Measurements from ENCODE around the gene MAPK9.

MAPK9 gene

DNA sequence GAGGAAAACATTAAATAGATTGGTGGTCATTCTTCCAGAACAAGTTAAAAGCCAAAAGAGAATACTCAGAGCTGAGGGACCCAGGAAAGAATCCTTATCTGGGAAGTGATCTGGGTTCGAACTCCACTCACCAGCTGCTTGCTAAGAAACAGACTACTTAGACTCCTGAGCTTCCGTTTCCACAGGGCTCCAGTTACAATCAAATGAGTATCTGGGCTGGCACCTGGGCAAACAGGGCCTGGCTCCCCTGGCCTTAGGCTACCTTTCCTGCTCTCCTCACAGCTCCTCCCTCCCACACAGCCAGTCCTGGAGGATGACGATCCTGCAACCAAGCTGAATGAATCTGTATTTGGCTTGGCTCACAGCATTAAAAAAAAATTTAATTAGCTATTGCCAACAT, 2.5 kb downstream of the MAPK9 start:
- peaks cover 7% of the 10 kb centered on the region for H3K4me1 ChIP-seq (ENCODE audit: control insufficient read depth, insufficient read depth, low read length)
- no peaks in the 10 kb centered on the region for H3K36me3 ChIP-seq (ENCODE audit: control insufficient read depth, insufficient read depth, low read length)
- H3K9ac ChIP-seq (ENCODE audit: low read depth, low read length): no peak overlapping the region
- no peaks in the 10 kb centered on the region for H3K9me3 ChIP-seq (ENCODE audit: control insufficient read depth, insufficient read depth, low read length)
- no peaks in the 10 kb centered on the region for H3K27me3 ChIP-seq (ENCODE audit: control insufficient read depth, insufficient read depth, low read length)
- H3K4me3 ChIP-seq (ENCODE audit: low read depth, low read length): no peak overlapping the region

DNA sequence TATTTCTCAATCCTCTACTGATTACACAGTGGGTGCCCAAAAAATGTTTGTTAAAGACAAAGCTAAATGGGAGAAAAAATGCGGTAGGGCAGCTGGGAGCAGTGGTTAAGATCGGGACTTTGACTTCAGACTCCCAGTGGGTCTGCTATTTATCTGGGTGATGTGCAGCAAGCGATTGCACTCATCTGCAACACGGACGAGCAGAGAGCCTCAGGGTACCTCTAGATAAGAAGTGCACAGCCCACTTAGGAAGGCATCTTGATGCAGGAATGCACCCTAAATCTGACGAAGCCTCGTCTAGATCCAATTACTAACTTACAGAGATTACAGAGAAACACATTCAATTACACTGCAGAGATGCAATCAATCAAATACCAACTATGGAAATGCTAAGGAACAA, 4.0 kb downstream of the MAPK9 start:
- H3K36me3 ChIP-seq (ENCODE audit: control insufficient read depth, insufficient read depth, low read length): peaks cover 2% of the 10 kb centered on the region
- H3K27me3 ChIP-seq (ENCODE audit: control insufficient read depth, insufficient read depth, low read length): no peaks in the 10 kb centered on the region
- no peak overlapping the region for H3K4me3 ChIP-seq (ENCODE audit: low read depth, low read length)
- no peak overlapping the region for H3K9ac ChIP-seq (ENCODE audit: low read depth, low read length)
- H3K9me3 ChIP-seq (ENCODE audit: control insufficient read depth, insufficient read depth, low read length): no peaks in the 10 kb centered on the region
- H3K4me1 ChIP-seq (ENCODE audit: control insufficient read depth, insufficient read depth, low read length): peaks cover 10% of the 10 kb centered on the region

DNA sequence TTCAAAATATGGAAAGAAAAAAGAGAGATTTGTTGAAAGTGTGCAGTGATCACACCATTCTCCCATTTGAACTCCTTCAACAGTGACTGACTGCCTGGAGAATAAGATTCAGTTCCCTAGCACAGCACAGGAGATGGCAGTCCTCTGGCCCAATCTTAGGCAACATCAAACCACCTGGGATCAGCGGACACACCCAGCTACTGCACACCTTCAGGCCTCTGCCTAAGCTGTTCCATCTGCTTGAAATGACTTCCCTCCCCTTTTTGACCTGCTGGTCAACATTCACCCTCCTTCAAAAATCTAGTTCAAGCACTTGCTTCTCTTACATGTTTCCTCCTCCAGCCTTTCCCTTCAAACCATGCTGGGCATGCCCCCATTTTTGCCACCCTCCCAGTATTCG, 4.5 kb downstream of the MAPK9 start:
- no peaks in the 10 kb centered on the region for H3K9me3 ChIP-seq (ENCODE audit: control insufficient read depth, insufficient read depth, low read length)

DNA sequence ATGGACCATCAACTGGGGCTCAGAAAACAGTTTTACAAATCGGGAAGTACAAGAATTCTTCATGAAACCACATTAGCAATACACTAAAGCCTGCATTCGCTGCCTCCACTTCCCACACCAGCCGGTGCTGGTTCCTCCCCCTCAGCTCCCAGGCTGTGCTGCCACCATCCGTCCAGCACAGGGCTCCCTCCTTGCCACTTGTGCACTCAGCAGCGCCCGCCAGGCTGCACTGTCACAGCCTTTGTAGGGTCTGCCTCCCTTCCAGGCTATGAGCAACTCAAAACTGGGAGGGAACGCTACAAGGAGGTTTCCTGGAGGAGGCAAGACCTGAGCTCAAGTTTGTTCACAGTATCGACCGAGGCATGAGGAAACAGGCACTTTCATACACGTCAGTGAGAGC, 7.7 kb downstream of the MAPK9 start:
- Histone ChIP-seq H3K4me3 (ENCODE audit: low read depth, low read length) (no peak overlapping the region), H3K27me3 (ENCODE audit: control insufficient read depth, insufficient read depth, low read length) (no peaks in the 10 kb centered on the region), H3K9ac (ENCODE audit: low read depth, low read length) (no peak overlapping the region), H3K36me3 (ENCODE audit: control insufficient read depth, insufficient read depth, low read length) (peaks cover 15% of the 10 kb centered on the region), H3K9me3 (ENCODE audit: control insufficient read depth, insufficient read depth, low read length) (no peaks in the 10 kb centered on the region), H3K4me1 (ENCODE audit: control insufficient read depth, insufficient read depth, low read length) (peaks cover 6% of the 10 kb centered on the region)

More for the DNA sequence above, 4.5 kb downstream of the MAPK9 start:
- Histone ChIP-seq H3K9ac (ENCODE audit: low read depth, low read length) (no peak overlapping the region), H3K4me1 (ENCODE audit: control insufficient read depth, insufficient read depth, low read length) (peaks cover 10% of the 10 kb centered on the region), H3K27me3 (ENCODE audit: control insufficient read depth, insufficient read depth, low read length) (no peaks in the 10 kb centered on the region), H3K36me3 (ENCODE audit: control insufficient read depth, insufficient read depth, low read length) (peaks cover 4% of the 10 kb centered on the region), H3K4me3 (ENCODE audit: low read depth, low read length) (no peak overlapping the region)

DNA sequence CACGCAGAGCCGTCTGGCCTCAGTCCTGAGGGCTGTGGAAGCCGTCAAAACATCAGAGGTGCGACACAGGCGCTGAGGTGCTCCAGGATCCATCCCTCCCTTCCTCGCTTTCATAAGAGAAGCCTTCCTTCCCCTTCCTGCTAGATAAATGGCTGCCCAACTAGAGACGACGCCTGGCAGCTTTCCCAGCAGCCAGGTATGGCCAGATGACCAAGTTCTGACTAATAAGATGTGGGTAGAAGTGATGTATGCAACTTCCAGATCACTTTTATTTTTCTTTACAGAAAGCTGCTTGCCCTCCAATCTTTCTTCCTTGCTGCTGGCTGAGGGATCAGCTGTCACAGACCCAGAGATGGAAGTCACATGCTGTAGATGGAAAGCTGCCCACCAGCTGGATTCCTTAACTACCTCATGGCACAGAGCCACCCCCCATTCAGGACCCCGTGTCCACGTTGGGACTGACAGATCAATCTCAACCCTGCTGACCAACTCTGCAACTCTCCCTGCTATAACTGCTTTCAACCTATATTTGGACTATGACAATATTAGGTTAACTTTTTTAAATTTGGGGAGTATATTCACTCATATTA, 8.8 kb downstream of the MAPK9 start:
- H3K36me3 ChIP-seq (ENCODE audit: control insufficient read depth, insufficient read depth, low read length): peaks cover 15% of the 10 kb centered on the region

DNA sequence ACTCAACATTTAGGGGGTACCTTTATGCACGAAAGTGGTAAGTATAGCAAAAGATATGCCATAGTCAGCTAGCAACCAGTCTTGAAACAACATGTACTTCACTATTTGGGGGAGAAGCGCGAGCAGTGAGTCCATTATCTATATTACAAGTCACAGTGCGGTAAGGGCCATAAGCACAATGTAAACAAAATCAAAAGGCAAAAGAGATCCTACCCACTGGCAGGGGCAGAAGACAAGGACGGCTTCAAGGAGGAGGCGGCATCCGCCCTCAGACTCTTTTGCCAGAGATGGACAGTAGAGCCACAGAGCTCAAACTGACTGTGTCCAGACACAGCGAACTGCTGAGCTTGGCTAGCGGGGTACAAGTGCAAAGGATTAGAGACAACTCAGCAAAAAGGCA, 9.6 kb downstream of the MAPK9 start:
- Histone ChIP-seq H3K9me3 (ENCODE audit: control insufficient read depth, insufficient read depth, low read length) (no peaks in the 10 kb centered on the region), H3K9ac (ENCODE audit: low read depth, low read length) (no peak overlapping the region), H3K4me1 (ENCODE audit: control insufficient read depth, insufficient read depth, low read length) (peaks cover 4% of the 10 kb centered on the region), H3K27me3 (ENCODE audit: control insufficient read depth, insufficient read depth, low read length) (no peaks in the 10 kb centered on the region), H3K36me3 (ENCODE audit: control insufficient read depth, insufficient read depth, low read length) (peaks cover 15% of the 10 kb centered on the region), H3K4me3 (ENCODE audit: low read depth, low read length) (no peak overlapping the region)

More for the DNA sequence above, 8.8 kb downstream of the MAPK9 start:
- Histone ChIP-seq H3K9ac (ENCODE audit: low read depth, low read length) (no peak overlapping the region), H3K4me3 (ENCODE audit: low read depth, low read length) (no peak overlapping the region), H3K9me3 (ENCODE audit: control insufficient read depth, insufficient read depth, low read length) (no peaks in the 10 kb centered on the region), H3K27me3 (ENCODE audit: control insufficient read depth, insufficient read depth, low read length) (no peaks in the 10 kb centered on the region), H3K4me1 (ENCODE audit: control insufficient read depth, insufficient read depth, low read length) (peaks cover 6% of the 10 kb centered on the region)

DNA sequence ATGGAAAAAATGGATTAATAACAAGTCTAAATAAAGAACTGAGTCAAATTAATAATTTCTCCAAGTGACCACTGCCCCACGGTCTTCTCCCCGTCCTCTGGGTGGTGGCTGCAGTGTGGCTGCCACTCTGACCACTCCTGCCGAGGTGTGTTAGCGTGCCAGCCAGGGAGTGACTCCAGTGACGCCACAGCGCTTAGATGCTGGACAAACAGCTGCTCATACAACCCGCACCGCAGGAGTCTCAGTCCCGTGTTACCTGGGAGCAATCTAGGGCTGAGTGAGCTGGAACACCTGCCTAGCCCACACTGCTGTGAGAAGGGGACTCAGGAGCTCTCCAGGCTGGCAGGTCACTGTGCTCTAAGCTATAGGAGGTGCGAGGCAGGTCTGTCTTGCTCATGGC, 10.2 kb downstream of the MAPK9 start:
- Histone ChIP-seq H3K4me1 (ENCODE audit: control insufficient read depth, insufficient read depth, low read length) (peaks cover 4% of the 10 kb centered on the region), H3K4me3 (ENCODE audit: low read depth, low read length) (no peak overlapping the region), H3K36me3 (ENCODE audit: control insufficient read depth, insufficient read depth, low read length) (peaks cover 19% of the 10 kb centered on the region), H3K9me3 (ENCODE audit: control insufficient read depth, insufficient read depth, low read length) (no peaks in the 10 kb centered on the region), H3K27me3 (ENCODE audit: control insufficient read depth, insufficient read depth, low read length) (no peaks in the 10 kb centered on the region), H3K9ac (ENCODE audit: low read depth, low read length) (no peak overlapping the region)

DNA sequence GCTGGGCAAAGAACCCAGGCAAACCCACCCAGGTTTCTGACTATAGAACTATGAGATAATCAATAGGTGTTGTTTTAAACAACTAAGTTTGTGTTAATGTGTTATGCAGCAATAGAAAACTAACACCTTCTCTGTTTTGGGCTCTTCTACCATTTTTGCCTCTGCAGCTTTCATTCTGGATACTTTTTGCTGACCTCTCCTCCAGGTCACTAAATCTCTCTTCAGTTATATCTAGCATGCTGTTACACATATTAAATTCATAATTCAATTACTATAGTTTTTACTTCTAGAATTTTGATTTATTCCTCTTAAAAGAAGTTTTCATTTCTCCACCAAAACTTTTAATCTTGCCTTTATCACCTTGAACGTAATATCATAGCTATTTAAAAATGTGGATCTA, 17.2 kb downstream of the MAPK9 start:
- Histone ChIP-seq H3K4me3 (ENCODE audit: low read depth, low read length) (no peak overlapping the region), H3K27me3 (ENCODE audit: control insufficient read depth, insufficient read depth, low read length) (no peaks in the 10 kb centered on the region), H3K9ac (ENCODE audit: low read depth, low read length) (no peak overlapping the region), H3K9me3 (ENCODE audit: control insufficient read depth, insufficient read depth, low read length) (no peaks in the 10 kb centered on the region), H3K4me1 (ENCODE audit: control insufficient read depth, insufficient read depth, low read length) (no peaks in the 10 kb centered on the region), H3K36me3 (ENCODE audit: control insufficient read depth, insufficient read depth, low read length) (peaks cover 8% of the 10 kb centered on the region)

DNA sequence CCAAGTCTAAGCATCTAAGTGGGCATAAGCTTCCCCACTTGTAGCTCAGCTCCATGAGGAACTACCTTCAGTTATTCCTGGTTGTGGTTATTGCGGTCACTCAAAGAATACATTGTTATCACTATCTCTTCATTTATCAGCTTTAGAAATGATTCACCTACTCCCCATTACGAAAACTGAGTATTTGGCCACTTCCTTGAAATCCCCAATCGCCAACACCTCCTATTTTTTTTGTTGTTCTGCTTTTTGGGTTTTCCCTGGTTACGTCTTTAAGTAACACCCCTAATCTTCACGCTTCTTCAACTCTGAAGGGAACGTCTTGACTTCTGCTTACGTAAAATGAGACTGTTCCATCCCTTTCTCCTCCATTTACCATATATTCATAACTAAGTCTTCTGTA, 20.7 kb downstream of the MAPK9 start:
- Histone ChIP-seq H3K4me1 (ENCODE audit: control insufficient read depth, insufficient read depth, low read length) (no peaks in the 10 kb centered on the region), H3K27me3 (ENCODE audit: control insufficient read depth, insufficient read depth, low read length) (no peaks in the 10 kb centered on the region), H3K9me3 (ENCODE audit: control insufficient read depth, insufficient read depth, low read length) (peaks cover 9% of the 10 kb centered on the region), H3K4me3 (ENCODE audit: low read depth, low read length) (no peak overlapping the region), H3K9ac (ENCODE audit: low read depth, low read length) (no peak overlapping the region), H3K36me3 (ENCODE audit: control insufficient read depth, insufficient read depth, low read length) (peaks cover 20% of the 10 kb centered on the region)

DNA sequence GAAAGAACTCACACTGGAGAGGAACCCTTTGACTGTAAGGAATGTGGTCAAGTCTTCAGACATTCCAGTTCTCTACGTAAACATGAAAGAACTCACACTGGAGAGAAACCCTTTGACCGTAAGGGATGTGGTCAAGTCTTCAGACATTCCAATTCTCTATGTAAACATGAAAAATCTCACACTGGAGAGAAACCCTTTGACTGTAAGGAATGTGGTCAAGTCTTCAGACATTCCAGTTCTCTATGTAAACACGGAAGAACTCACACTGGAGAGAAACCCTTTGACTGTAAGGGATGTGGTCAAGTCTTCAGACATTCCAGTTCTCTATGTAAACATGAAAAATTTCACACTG, 32.6 kb downstream of the MAPK9 start:
- no peaks in the 10 kb centered on the region for H3K4me1 ChIP-seq (ENCODE audit: control insufficient read depth, insufficient read depth, low read length)
- H3K36me3 ChIP-seq (ENCODE audit: control insufficient read depth, insufficient read depth, low read length): peaks cover 36% of the 10 kb centered on the region
- H3K9ac ChIP-seq (ENCODE audit: low read depth, low read length): no peak overlapping the region
- H3K4me3 ChIP-seq (ENCODE audit: low read depth, low read length): no peak overlapping the region
- peaks cover 61% of the 10 kb centered on the region for H3K9me3 ChIP-seq (ENCODE audit: control insufficient read depth, insufficient read depth, low read length)
- no peaks in the 10 kb centered on the region for H3K27me3 ChIP-seq (ENCODE audit: control insufficient read depth, insufficient read depth, low read length)

DNA sequence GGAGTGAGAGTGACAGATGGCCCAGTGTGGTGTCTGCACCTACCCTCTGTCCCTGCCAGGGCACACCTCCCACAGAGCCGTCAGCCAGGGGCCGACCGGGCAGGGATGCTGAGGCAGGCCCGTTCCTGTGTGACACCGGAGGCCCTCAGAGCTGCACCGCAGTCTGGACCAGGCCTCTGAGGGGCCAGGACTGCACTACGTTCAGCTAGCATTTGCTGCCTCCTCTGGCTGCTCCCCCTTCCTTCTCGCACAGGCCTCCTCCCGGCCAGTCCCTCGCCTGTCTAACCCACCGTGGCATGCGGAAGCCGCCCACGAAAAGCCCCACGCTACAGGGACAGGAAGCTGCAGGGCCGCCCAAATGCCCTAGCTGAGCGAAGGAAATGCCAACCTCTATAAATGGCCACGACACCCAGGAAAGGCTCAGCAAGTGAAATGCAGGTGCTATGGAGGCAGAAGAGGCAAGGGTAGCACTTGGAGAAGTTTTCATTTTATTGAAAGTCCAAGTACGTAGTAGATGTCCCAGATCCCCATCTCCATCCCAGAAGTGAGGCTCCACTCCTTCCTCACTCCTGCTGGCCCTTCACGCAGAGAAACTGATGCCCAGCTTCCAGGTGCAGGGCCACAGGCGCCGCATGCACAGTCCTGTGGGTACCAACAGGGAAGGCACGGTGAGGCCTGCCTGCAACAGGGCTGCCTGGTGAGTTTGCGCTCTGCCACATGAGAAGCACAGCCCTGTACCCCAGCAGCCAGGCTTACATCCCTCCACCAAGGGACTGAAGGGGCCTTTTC, 38.7 kb downstream of the MAPK9 start:
- Histone ChIP-seq H3K36me3 (ENCODE audit: control insufficient read depth, insufficient read depth, low read length) (peaks cover 39% of the 10 kb centered on the region), H3K9ac (ENCODE audit: low read depth, low read length) (no peak overlapping the region), H3K4me1 (ENCODE audit: control insufficient read depth, insufficient read depth, low read length) (no peaks in the 10 kb centered on the region), H3K9me3 (ENCODE audit: control insufficient read depth, insufficient read depth, low read length) (peaks cover 58% of the 10 kb centered on the region), H3K4me3 (ENCODE audit: low read depth, low read length) (no peak overlapping the region), H3K27me3 (ENCODE audit: control insufficient read depth, insufficient read depth, low read length) (no peaks in the 10 kb centered on the region)

DNA sequence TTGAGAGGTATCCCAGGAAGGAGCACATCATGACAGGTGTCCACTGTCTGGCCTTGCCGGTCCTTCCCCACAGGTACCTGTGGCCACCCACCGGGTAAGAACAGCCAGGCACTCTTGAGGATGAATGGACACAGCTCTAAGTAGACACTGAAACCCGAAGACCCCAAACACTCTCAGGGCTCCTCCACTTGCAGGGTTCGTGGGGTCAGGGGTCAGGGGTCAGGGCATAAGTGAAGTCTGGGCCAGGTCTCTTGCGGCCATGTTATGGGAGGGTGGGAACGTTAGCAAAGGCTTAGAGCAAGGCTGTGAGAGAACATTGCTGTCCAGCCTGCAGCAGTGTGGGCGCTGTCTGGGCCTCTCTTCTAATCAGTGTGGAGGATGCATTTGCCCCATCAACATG, 40.0 kb downstream of the MAPK9 start:
- Histone ChIP-seq H3K9ac (ENCODE audit: low read depth, low read length) (no peak overlapping the region), H3K27me3 (ENCODE audit: control insufficient read depth, insufficient read depth, low read length) (no peaks in the 10 kb centered on the region), H3K4me1 (ENCODE audit: control insufficient read depth, insufficient read depth, low read length) (no peaks in the 10 kb centered on the region), H3K9me3 (ENCODE audit: control insufficient read depth, insufficient read depth, low read length) (peaks cover 44% of the 10 kb centered on the region), H3K4me3 (ENCODE audit: low read depth, low read length) (no peak overlapping the region), H3K36me3 (ENCODE audit: control insufficient read depth, insufficient read depth, low read length) (peaks cover 40% of the 10 kb centered on the region)
